Astrocyte (in vitro differentiated cells and primary cell): ENCODE data around the gene USP20.

ENCODE experiments used
- CTCF ChIP-seq: IDR thresholded peaks from 2 replicates; pipeline ENCODE4 v1.5.1; 2011; ENCODE audit warnings: low read depth, mild to moderate bottlenecking, inconsistent platforms, low read length, moderate library complexity; ENCODE audit not compliant: insufficient read depth
- EZH2 ChIP-seq: IDR thresholded peaks from 2 replicates; pipeline ENCODE4 v1.6.1; 2012; ENCODE audit warnings: mild to moderate bottlenecking, low read length, inconsistent platforms; ENCODE audit not compliant: insufficient read depth

GRCh38 chr9:129930743-129931142 is 95.5 kb downstream of the USP20 start:
- no peak for TF ChIP-seq CTCF
- TF ChIP-seq EZH2, result no peak
